ENCODE results near the gene TSPAN33. TPM values are rescaled to one million over a fixed set of nuclear protein-coding genes. Genes with fewer than 3 reads are reported as not detected.

TSPAN33 gene
- total and polyA plus RNA-seq, 2 of the 13 experiments (the other 11 are each of a cell fraction or from before 2014, with no cell fraction given), result 15.3 to 16.5 TPM

GRCh38 chr7:129188372-129188891, 43.9 kb downstream of the TSPAN33 start, which contains the start of gene SMO (continued):
- no peak for TF ChIP-seq ZNF674 (CRISPR knock-in tag; IDR thresholded peaks at IDR 0.05; ENCODE audit: low read depth)
- no peak for TF ChIP-seq LRRFIP1 (CRISPR knock-in tag; conservative IDR thresholded peaks at IDR 0.05)
- TF ChIP-seq IRF9 (CRISPR knock-in tag; IDR thresholded peaks at IDR 0.05; ENCODE audit: borderline replicate concordance), result 0 out of 2 replicates have a peak, but pooled peaks have one; percentile 28
- no peak for TF ChIP-seq HOXA7 (CRISPR knock-in tag; IDR thresholded peaks at IDR 0.05)
- no peak; the same call in 1 of the 2 replicates for TF ChIP-seq ZNF543 (CRISPR knock-in tag; IDR thresholded peaks at IDR 0.05)
- TF ChIP-seq CENPT (CRISPR knock-in tag; IDR thresholded peaks at IDR 0.05; ENCODE audit: low read depth), result no peak
- TF ChIP-seq TBP (CRISPR knock-in tag; IDR thresholded peaks at IDR 0.05), result no peak
- no peak for TF ChIP-seq TMF1 (CRISPR knock-in tag; IDR thresholded peaks at IDR 0.05; ENCODE audit: low read depth)
- no peak for TF ChIP-seq CREBL2 (CRISPR knock-in tag; IDR thresholded peaks at IDR 0.05; ENCODE audit: borderline replicate concordance)
- TF ChIP-seq FOXO1 (CRISPR knock-in tag; IDR thresholded peaks at IDR 0.05), result no peak
- TF ChIP-seq SMARCE1 (IDR thresholded peaks at IDR 0.05; ENCODE audit: borderline replicate concordance), result no peak
- TF ChIP-seq KLF11 (CRISPR knock-in tag; IDR thresholded peaks at IDR 0.05), result no peak; the same call in 1 of the 2 replicates
- TF ChIP-seq CERS6 (CRISPR knock-in tag; IDR thresholded peaks at IDR 0.05), result no peak
- no peak for TF ChIP-seq ZKSCAN5 (CRISPR knock-in tag; IDR thresholded peaks at IDR 0.05)
- TF ChIP-seq CREB3 (CRISPR knock-in tag; IDR thresholded peaks at IDR 0.05), result no peak
- TF ChIP-seq SP1 (IDR thresholded peaks at IDR 0.05), result no peak
- peak; percentile 42; the same call in 1 of the 2 replicates for TF ChIP-seq SP1 (CRISPR knock-in tag; IDR thresholded peaks at IDR 0.05)
- TF ChIP-seq SUZ12 (IDR thresholded peaks at IDR 0.05; ENCODE audit: low read depth, low read length), result no peak
- TF ChIP-seq HINFP (CRISPR knock-in tag; IDR thresholded peaks at IDR 0.05; ENCODE audit: low read depth), result no peak
- TF ChIP-seq TFE3 (CRISPR knock-in tag; IDR thresholded peaks at IDR 0.05), result no peak
- TF ChIP-seq MZF1 (CRISPR knock-in tag; IDR thresholded peaks at IDR 0.05; ENCODE audit: borderline replicate concordance), result no peak

Data from HepG2 (cell line).